Stimulated activated CD8-positive, alpha-beta memory T cell treated with anti-CD3 and anti-CD28 coated beads, Interleukin-7, amount 100 ng/mL, for 4 hours (primary cell): ENCODE results near the gene MEN1.

Experiments used
- DNase-seq, 2 donors: peaks; one replicate each; pipeline ENCODE4 v3.0.0-alpha.2; 2020; ENCODE audit warnings: low read depth in 2 of 2

MEN1 gene

DNA sequence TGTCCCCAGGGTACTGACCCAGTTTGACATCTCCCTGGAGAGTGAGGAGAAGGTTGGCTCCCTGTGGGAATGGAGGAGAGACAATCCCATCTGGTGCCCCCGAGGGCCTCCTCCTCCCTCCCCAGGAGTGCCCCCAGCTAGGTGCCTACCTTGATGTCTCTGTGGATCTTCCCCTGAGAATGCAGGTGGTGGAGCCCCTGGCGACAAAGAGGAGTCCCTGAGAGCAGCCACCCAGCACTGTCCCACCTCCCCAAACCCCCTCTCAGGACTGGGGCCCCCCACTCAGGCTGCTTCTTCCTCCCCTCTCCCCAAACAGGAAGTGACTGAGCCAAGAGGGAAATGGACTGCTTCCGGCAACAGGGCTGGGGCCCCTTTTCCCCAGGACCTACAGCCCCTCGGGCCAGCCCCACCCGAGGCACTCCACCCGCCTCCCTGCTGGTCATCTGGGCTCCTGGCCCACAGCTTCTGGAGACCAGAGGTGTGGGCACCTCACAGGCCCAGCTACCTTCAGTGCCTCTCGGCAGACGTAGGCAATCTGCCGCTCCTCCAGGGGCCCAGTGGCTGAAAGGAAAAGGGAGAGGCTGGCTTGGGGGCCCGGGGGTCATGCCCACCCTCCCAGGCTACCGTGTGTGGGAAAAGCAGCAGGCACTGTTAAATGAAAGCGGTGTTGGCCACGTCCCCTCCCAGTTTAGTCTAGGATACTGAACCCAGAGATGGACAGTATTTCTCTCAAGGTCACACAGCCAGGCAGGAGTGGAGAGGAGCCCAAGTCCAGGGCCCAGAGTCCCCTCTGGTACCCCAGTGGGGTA, 8.6 kb downstream of the MEN1 start:
- no peak for DNase-seq

DNA sequence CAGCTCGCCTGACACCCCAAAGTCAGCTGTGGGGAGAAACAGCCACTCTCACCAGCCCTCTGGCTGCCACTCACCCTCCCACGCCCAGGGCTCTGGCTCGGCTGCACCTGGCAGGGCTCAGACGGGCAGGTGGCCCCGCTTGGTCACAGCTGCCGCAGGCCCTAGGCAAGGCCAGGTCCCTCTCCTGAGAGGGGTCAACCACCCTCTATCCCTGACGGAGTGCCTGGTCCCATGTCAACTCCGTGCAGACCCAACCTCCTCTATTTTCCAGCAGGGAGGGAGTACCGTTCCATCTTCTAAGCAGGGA, 9.2 kb downstream of the MEN1 start:
- DNase-seq, result no peak

DNA sequence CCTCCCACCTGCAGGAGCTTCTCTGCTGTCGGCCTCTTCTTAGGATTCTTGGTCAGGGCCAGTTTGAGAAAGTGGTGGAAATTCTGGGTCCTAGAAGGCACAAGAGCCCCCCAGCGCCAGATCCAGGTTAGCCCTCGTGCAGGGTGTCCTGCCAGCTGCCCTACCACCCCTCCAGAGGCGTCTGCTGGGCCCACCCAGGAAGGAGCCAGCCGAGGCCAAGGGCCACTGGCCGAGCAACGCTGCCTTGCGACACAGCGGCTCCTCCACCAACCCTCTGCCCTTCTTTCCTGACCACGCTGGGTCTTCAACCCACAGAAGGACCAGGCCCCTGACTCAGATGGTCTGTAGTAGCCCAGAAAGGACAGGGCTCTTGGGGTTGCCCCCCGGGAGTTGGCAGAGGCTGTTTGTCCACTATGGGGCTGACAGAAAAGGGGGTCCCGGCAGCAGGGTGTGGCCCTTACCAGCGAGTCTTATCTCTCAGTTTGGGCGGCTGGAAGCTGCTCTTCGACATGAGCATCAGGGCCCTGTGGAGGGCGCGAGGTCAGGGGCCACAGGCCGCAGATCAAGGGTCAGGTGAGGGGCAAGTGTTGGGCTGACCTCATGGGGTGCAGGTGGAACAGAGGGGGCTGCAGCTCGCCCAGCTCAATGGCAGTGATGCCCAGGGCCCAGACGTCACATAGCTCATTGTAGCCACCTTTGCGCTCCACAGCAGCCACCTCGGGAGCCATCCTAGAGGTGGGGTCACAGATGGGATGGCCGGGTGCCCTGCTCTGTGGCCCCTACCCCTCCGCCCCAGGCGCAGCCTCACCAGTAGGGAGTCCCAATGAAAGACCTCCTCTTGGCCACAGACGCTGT, 9.8 kb downstream of the MEN1 start:
- DNase-seq, result no peak

DNA sequence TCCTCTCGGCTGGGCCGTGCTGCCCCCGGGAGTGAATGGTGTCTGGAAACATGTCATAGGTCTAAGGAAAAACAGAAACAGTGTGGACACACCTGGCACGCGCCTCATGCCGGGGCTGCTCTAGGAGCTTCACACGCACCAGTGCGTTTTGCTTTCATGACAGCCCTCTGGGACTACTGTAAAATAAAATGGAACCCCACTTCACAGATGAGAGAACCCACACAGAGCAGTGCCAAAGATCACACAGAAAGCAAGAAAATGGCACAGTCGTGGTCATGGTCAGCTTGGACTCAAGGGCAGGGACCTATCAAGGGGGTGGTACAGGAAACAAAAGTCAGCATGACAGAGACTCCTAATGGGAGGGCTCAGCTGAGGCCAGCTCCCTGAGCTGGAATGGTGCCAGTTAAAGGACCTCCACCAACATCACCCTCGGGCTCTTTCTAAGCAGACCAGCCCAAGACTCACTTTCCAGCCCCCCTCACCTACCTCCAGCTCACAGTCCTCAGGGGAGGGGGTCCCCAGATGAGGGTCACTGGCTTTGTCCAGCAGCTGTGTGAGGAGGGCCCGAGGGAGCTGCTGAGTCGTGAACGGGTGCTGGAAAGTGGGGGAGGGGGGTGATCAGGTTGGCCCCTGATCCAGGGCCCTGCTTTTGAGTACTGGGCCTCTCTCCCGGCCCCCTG, 10.6 kb downstream of the MEN1 start:
- DNase-seq, result no peak

- DNase-seq, result no peak
These were observed 11.1 kb downstream of the MEN1 start for GRCh38 chr11:64799256-64799622.

DNA sequence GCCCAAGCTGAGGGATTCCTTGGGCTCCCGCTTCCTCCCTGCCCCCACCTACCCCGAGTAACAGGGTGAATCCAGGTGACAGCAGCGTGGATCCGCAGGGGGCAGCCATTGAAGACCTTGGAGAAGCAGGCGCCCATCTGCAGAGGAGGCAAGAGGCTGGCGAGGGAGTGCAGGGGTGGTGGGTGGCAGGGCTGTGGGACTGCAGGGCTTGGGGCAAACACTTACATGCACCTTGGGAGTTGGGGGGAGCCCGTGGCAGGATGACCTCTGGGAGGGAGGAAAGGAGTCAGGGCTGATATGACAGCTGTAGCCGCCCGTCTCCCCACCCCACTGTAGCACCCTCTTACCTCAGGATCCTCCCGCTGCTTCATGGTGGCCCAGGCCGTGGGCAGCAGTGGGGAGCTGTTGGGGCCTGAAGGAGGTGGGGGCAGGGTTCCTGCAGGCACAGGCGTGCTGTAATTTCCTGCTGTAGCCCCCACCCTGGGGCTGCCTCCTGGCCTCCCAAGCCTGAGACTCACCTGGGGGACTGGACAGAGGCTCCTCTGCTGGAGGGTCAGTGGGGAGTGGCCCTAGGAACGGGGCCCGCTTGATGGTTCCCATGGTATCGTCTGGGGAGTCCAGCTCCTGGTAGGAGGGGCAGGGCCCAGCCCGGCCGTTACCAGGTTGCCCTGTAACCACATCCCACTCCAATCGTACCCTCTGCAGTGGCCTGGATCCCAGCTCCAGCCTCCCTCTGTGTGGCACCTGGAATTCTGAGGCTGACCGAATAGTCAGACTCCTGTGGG, 13.4 kb downstream of the MEN1 start:
- DNase-seq, result no peak

DNA sequence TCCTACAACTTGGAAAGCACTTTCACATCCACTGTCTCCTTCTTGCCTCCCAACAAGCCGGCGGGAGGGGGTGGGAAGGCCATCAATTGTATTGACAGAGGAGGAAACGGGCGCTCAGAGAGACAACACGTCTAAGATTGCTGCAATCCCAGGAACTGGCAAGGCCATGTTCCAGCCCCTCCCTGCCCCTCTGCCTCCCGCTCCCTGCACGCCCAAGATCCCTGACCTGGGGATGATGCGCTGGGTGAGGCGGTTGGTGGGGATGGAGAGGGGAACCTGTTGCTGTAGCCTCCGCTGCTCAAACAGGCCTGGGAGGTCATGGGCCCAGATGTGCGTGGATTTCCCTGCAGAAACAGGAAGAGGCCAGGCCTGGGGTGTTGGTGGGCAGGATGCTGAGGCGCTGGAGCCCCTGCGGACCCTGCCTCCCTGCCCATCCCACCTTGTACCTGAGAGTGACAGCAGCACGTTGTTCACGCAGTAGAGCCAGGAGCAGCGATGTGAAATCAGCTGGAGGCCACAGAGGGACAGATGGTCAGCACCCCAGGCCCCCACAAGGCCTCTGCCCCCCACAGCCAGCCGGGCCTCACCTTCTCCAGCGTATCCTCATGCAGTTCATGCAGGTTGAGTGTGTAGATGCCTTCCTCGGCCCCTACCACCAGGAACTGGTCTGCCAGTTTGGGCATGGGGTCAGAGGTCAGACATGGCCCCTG, 14.1 kb downstream of the MEN1 start:
- DNase-seq, result no peak

DNA sequence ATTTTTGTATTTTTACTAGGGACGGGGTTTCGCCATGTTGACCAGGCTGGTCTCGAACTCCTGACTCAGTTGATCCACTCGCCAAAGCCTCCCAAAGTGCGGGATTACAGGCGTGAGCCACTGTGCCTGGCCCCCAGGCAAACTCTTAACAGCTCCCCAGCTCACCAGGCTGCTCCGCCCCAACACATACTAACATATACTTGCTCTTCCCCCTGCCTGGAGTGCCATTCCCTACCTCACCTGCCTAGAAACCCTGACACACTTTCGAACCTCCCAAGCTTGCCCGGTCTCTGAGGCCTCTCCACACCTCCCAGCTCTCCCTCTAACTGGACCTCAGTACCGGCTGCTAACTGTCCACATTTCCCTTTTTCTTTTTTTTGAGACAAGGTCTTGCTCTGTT, 15.8 kb downstream of the MEN1 start:
- no peak for DNase-seq

DNA sequence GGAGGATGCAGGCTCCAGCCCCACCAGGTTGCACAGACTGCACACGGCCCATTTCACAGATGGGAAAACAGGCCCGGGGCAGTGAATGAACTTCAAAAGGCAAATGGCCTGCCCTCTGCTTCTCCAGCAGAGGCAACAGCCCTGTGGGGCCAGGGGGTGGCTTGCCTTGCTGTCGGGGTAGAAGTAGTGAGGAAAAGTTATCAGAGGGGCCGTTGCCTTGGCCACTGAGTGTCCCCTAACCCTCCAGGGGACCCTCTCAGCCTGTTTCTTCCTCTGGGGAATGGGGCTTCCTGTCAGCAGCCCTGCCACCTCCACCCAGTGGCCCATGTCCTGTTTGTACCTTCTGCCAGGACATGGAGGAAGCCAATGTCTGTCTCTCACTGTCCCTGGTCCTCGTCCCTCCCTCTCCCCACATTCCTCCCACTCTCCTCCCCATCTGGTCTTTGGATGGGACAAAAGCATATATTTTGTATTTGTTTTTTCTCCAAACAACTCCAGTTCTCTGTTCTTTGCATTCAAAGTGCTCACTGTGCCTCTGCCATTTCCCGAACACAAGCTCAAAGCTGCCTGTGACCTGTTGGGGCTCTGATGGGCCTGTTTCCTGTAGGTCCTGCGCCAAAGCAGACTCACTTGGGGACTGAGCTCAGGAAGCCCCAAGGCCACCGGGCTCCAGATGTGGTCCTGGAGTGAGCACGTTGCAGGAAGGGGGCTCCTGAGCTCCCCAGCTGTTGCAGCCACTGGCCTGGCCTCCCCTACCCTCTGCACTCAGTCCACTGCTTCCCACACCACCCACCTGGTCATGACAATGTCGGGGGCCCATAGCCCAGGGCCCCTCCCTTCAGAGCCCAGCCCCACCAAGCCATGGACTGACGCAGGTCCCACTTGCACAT, 16.8 kb downstream of the MEN1 start:
- no peak for DNase-seq

- DNase-seq, result no peak
These were observed 17.9 kb downstream of the MEN1 start for GRCh38 chr11:64792482-64792881.

DNA sequence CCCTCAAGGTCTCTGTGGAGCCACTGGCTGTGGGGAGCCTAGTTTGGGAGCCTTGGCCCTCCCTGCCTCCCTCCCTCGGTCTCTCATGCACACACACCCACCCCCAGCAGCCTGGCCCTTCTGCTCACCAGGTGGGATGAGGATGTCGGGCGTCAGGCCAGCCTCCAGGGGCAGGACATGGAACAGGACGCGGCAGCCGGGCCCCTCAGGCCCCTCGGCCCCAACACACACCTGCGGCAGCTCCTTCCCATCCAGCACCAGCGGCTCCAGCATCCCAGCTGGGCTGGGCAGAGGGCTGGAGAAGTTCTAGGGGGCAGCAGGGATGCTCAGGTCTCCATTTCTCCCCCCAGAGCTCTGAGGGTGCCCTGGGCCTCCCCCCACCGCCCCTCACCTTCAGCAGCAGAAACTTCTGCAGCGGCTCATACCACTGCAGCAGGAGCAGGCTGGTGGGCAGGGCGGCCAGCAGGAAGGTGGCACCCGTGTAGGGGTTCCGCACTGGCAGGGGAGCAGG, 18.5 kb downstream of the MEN1 start:
- DNase-seq, result no peak

DNA sequence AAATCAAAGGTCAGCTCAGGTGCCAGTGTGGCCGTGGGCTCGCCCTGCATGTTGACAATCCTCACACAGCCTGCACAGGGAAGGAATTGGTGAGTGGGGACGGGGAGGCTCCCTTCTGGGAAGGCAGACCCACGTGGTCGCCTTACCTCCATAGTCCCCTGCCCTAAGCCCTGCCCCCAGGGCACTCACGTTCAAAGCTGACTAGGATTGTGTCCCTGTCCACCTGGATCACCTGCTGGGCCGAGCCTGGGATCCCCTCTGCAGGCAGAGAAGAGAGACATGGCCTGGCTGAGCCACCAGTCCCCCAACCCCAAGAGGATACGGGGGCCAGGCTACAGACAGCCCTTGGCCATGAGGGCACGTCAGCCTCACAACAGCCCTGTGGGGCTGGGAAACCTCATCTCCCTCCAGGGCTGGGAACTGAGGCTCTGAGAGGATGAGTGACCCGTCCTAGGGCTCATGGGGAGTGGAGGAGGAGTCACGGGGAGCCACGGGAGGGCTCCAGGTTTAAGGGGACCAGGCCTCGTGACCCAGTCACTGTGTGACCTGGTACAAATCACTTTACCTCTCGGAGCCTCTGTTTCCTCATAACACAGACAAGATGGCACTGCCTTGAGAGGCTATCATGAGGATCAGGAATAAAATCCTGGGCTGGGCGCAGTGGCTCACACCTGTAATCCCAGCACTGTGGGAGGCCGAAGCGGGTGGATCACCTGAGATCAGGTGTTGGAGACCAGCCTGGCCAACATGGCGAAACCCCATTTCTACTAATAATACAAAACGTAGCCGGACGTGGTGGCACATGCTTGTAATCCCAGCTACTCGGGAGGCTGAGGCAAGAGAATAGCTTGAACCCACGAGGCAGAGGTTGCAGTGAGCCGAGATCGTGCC, 19.9 kb downstream of the MEN1 start:
- no peak for DNase-seq

DNA sequence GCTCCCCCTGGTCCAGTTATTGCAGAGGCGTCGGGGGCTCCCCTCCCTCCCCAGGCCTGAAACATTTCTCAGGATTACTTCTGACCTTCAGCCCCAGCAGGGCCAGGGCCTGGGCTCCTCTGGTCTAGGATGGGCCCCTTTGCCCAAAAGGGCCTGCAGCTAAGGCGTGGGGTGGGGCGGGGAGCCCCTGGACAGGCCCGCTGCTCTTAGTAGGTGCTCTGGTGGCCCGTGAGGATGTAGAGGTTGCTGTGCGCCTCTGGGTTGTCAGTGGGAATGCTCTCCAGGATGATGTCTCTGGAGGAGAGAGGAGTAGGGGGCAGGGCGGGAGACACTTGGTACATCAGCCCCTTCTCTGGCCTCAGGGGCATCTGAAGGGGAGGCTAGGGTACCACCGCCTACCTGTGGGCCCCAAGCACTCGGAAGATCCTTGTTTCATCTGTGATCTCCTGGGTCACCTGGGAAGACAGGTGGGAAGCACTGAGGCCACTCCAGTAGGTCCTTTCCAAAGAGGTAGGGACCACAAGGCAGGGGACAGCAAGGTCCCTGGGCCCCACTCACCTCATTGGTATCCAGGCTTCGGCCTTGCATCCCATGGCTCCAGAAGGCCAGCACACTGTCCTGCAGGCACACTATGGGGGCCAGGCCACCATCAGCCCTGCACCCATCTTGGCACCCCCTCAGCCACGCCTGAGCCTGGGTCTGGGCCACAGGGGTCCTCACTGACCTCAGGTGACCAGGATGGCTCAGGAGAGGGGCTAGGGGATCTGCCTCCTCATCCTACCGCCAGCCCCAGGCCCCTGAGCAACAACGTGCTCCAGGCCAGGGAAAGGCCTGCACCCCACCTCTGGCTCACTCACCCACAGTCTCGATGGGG, 20.8 kb downstream of the MEN1 start:
- DNase-seq, result no peak

DNA sequence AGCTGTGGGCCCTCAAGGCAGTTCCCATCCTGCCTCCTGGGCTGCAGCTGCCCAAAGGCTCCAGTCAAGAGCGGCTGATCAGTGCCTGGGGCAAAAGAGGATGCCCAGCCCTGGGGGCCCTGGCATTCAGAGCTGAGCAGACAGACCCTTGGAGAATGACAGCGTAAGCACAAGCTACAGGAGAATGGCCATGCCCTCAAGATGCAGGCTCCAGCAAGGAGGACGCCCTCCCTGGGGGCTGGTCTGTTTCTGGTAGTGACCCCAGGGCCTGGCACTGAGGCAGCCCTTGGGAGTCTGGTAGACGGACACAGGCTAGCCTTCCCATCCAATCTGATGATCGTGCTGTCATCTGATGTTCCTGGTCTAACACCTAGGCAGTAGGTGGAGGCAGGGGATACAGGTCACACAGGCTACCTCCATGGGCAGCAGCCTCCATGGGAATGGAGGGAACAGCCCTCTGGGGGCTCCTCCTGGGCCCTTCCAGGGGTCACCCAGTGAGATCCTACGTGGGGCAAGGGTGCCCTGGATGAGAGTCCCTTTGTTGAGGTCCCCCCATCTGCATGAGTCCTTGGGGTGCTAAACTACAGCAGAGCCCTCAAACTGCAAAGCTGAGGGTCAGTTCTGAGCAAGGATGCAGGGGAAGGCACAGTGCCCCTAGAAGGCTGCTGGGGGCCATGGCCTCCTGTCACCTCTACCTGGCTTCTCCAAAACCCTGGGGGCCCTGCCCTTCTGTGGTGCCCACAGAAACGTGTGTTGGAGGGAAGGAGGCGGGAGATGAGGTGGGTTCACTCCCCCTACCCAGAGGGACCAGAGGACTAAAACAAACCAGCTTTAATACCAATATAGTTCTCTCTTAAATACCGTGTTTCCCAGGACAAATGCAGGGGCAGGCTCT, 21.8 kb downstream of the MEN1 start:
- DNase-seq, result no peak

GRCh38 chr11:64787526-64788320, 22.6 kb downstream of the MEN1 start:
- peak in 1 of 2 donors; percentile 25 for DNase-seq

DNA sequence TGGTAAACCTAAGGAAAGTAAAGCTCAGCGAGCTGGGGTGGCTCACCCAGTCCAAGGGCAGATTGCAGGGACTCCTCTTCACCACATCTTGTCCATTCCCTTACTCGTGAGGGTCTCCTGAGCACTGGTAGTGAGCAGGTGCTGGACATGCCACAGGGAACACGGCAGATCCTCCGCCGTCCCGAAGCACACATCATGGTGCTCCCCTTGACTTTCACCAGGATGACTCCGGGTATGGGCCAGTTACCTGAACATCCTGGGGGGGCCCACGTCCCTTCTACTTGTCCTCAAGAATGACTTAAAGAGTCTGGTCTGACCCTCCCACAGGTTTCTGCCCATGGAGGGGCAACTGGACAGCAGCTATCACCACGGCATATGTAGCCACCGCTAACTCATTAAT, 24.0 kb downstream of the MEN1 start:
- DNase-seq, result no peak
